ENCODE data around the gene KRTAP16-1.
"Not testable (repeated sequence)": the region's sequence is repeated elsewhere in the genome, so short reads cannot be mapped to it uniquely, and the experiment has no call there.

KRTAP16-1 gene

DNA sequence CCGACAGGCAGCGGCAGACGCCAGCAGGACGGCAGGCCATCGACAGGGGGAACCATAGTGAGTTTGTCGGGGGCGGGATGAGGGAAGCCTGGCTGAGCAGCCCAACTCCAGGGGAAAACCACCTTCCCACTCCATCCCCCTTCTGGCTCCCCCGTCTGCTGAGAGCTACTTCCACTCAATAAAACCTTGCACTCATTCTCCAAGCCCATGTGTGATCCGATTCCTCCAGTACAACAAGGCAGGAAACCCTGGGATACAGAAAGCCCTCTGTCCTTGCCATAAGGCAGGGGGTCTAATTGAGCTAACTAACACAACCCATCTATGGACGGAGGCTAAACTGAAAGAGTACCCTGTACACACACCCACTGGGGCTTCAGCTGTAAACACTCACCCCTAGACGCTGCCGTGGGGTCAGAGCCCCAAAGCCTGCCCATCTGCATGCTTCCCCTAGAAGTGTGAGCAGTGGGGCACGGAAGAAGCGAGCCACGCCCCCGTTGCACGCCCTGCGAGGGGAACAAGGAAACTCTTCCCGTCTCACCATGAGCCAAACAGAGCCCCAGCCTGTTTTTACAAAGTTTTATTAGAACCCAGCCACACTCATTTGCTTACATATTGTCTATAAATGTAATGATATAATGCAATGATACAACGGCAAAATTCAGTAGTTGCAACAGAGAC lies 10.5 kb downstream of the KRTAP16-1 start:
- Histone ChIP-seq H3K27ac (ENCODE audit: low read depth, low read length) (no peak overlapping the region), H3K36me3 (ENCODE audit: insufficient read depth, low read length) (no peaks in the 10 kb centered on the region), H2AFZ (ENCODE audit: low read length, unreplicated experiment) (no peak overlapping the region), H3K79me2 (ENCODE audit: control insufficient read depth, insufficient read depth, low read length, unreplicated experiment) (no peaks in the 10 kb centered on the region), H3K27me3 (ENCODE audit: insufficient read depth, low read length) (no peaks in the 10 kb centered on the region), H3K4me1 (ENCODE audit: control insufficient read depth, insufficient read depth, low read length, unreplicated experiment) (no peaks in the 10 kb centered on the region), H3K4me3 (ENCODE audit: low read depth, low read length) (no peak overlapping the region)

DNA sequence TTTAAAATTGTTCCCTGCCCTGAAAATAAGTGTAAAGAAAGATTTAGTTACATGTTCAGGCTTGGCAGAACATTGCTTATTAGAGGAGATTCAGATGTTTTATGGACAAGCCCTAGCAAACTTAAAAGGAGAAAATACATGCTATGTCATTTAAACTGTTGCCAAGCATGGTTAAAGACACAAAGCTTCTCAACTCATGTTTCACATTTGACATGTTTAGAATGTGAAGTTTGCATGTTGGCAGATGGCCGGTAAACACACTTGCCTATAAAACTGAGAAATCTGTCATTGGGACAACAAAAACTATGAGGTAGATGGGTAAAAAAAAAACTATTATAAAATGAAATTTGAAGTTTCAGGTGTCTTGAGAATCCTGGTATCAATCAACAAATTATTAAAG lies 12.3 kb downstream of the KRTAP16-1 start:
- H3K27me3 ChIP-seq (ENCODE audit: insufficient read depth, low read length) = no peaks in the 10 kb centered on the region

DNA sequence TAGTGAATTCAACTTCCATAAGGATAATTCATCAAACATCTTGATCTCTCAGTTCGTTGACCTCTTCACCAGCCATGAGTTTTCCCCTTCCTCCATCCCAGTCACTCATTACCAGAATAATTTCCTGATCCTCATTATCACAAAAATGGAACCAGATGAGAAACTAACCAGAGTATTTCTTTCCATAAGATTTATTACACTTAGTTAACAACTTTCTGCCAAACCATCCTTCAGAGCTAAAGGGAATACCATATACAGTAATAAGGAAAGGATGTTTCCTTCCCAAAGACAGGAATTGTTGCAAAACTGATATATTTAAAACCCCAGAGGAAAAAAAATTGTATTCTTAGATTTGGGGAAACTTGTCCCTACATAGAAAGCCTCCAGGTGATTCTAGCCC lies 15.1 kb downstream of the KRTAP16-1 start:
- H2AFZ ChIP-seq (ENCODE audit: low read length, unreplicated experiment) = no peak overlapping the region
- H3K4me3 ChIP-seq (ENCODE audit: low read depth, low read length) = no peak overlapping the region
- no peaks in the 10 kb centered on the region for H3K79me2 ChIP-seq (ENCODE audit: control insufficient read depth, insufficient read depth, low read length, unreplicated experiment)
- no peak overlapping the region for H3K27ac ChIP-seq (ENCODE audit: low read depth, low read length)
- H3K4me1 ChIP-seq (ENCODE audit: control insufficient read depth, insufficient read depth, low read length, unreplicated experiment) = no peaks in the 10 kb centered on the region
- no peaks in the 10 kb centered on the region for H3K27me3 ChIP-seq (ENCODE audit: insufficient read depth, low read length)
- H3K36me3 ChIP-seq (ENCODE audit: insufficient read depth, low read length) = no peaks in the 10 kb centered on the region

More for the DNA sequence above, 12.3 kb downstream of the KRTAP16-1 start:
- H3K36me3 ChIP-seq (ENCODE audit: insufficient read depth, low read length) = no peaks in the 10 kb centered on the region
- H3K4me3 ChIP-seq (ENCODE audit: low read depth, low read length) = no peak overlapping the region
- no peaks in the 10 kb centered on the region for H3K79me2 ChIP-seq (ENCODE audit: control insufficient read depth, insufficient read depth, low read length, unreplicated experiment)
- H3K4me1 ChIP-seq (ENCODE audit: control insufficient read depth, insufficient read depth, low read length, unreplicated experiment) = no peaks in the 10 kb centered on the region
- H2AFZ ChIP-seq (ENCODE audit: low read length, unreplicated experiment) = no peak overlapping the region
- H3K27ac ChIP-seq (ENCODE audit: low read depth, low read length) = no peak overlapping the region

DNA sequence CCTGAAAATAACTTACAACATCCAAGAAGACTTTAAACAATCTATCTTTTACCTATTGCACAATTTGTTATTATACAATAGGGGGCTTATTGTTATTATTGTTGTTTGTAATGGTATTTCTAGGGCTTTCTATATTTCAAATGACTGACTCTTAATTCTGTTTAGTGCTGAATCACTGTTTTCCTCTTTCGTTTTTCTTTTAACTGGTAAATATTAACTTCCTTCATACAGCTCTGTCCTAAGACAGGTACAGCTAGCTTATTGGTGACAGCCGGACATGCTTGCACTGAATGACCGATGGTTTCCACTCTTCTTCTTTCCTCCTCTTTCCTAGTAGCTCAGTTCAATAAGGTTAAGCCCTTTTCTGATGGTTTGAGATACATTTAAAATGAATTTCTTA lies 22.1 kb downstream of the KRTAP16-1 start:
- Histone ChIP-seq H3K79me2 (ENCODE audit: control insufficient read depth, insufficient read depth, low read length, unreplicated experiment) (no peaks in the 10 kb centered on the region), H3K4me1 (ENCODE audit: control insufficient read depth, insufficient read depth, low read length, unreplicated experiment) (peaks cover 7% of the 10 kb centered on the region), H3K27ac (ENCODE audit: low read depth, low read length) (no peak overlapping the region), H2AFZ (ENCODE audit: low read length, unreplicated experiment) (no peak overlapping the region), H3K27me3 (ENCODE audit: insufficient read depth, low read length) (no peaks in the 10 kb centered on the region), H3K4me3 (ENCODE audit: low read depth, low read length) (no peak overlapping the region), H3K36me3 (ENCODE audit: insufficient read depth, low read length) (no peaks in the 10 kb centered on the region)

DNA sequence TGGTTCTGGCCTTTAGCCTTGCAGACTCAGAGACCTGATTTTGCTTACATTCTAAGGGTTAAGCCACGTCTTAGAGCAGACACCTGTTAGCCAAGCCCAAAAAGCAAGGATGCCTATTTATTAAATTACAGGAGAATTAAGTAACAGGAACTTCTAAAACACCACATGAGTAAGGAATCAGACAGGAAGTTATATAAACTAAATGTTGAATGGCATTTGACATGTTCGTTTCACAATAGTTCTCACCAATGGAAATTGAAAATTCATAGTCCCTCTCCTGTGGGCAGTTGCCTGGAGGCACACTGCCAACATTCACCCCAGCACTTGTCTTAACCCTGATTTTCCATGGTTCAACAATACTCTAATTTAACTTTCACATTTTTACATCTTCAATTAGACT lies 24.6 kb downstream of the KRTAP16-1 start:
- Histone ChIP-seq H3K27me3 (ENCODE audit: insufficient read depth, low read length) (no peaks in the 10 kb centered on the region), H2AFZ (ENCODE audit: low read length, unreplicated experiment) (no peak overlapping the region), H3K4me1 (ENCODE audit: control insufficient read depth, insufficient read depth, low read length, unreplicated experiment) (peaks cover 7% of the 10 kb centered on the region), H3K79me2 (ENCODE audit: control insufficient read depth, insufficient read depth, low read length, unreplicated experiment) (no peaks in the 10 kb centered on the region), H3K4me3 (ENCODE audit: low read depth, low read length) (no peak overlapping the region), H3K27ac (ENCODE audit: low read depth, low read length) (no peak overlapping the region), H3K36me3 (ENCODE audit: insufficient read depth, low read length) (no peaks in the 10 kb centered on the region)

DNA sequence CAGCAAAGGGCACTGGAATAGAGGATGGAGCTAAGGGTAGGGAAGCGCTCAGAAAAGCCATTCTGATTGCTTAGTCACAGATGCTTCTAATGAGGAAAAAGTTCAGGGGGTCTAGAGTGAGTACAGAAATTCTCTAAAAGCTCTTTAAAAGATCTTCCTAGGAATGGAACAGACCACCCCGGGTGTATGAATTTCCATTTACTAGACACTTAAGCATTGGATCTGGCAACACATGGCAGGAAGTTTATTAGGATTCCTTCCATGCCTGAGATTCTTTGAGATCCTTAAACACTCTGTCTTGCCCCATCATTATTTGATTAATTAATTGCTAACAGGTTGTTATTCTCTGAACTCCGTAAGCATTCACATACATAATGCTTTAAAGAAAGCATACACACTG lies 25.1 kb downstream of the KRTAP16-1 start:
- Histone ChIP-seq H2AFZ (ENCODE audit: low read length, unreplicated experiment) (no peak overlapping the region), H3K27me3 (ENCODE audit: insufficient read depth, low read length) (no peaks in the 10 kb centered on the region), H3K79me2 (ENCODE audit: control insufficient read depth, insufficient read depth, low read length, unreplicated experiment) (no peaks in the 10 kb centered on the region), H3K27ac (ENCODE audit: low read depth, low read length) (no peak overlapping the region), H3K4me3 (ENCODE audit: low read depth, low read length) (no peak overlapping the region), H3K36me3 (ENCODE audit: insufficient read depth, low read length) (no peaks in the 10 kb centered on the region), H3K4me1 (ENCODE audit: control insufficient read depth, insufficient read depth, low read length, unreplicated experiment) (peaks cover 7% of the 10 kb centered on the region)

DNA sequence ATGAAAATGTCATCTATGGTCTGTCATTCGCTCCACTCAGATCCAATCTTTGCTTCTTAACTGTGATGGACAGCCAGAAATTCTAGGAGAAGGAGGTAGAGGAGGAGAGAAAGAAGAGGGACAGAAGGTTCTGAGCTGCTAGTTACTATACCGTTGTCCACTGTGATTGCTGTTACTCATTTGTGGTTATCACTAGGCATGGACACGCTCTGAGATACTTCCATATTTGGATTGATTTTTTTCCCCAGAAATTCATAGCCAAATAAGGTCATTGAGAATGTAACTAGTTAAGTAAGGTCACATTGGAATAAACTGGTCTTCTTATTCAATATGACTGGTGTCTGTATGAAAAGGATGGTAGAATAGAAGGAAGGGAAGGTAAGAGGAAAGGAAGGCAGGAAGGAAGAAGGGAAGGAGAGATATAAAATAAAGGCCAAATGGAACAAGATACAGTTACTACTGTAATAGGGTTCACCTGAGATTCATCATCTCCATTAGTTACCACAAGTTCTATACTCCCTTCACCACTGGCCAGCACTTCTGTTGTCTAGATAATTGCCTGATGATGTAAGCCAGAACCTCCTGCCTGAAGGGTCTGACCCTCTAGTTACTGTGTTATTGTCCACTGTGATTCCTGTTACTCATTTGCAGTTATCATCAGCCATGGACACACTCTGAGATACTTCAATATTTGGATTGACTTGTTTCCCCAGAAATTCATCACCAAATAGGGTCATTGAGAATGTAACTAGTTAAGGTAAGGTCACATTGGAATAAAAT lies 30.7 kb downstream of the KRTAP16-1 start:
- H3K4me1 ChIP-seq (ENCODE audit: control insufficient read depth, insufficient read depth, low read length, unreplicated experiment) = no peaks in the 10 kb centered on the region
- peaks cover 11% of the 10 kb centered on the region; the same call in 1 of the 2 replicates for H3K27me3 ChIP-seq (ENCODE audit: insufficient read depth, low read length)
- no peak overlapping the region for H2AFZ ChIP-seq (ENCODE audit: low read length, unreplicated experiment)
- no peak overlapping the region for H3K27ac ChIP-seq (ENCODE audit: low read depth, low read length)
- H3K4me3 ChIP-seq (ENCODE audit: low read depth, low read length) = no peak overlapping the region
- no peaks in the 10 kb centered on the region for H3K36me3 ChIP-seq (ENCODE audit: insufficient read depth, low read length)
- H3K79me2 ChIP-seq (ENCODE audit: control insufficient read depth, insufficient read depth, low read length, unreplicated experiment) = no peaks in the 10 kb centered on the region

DNA sequence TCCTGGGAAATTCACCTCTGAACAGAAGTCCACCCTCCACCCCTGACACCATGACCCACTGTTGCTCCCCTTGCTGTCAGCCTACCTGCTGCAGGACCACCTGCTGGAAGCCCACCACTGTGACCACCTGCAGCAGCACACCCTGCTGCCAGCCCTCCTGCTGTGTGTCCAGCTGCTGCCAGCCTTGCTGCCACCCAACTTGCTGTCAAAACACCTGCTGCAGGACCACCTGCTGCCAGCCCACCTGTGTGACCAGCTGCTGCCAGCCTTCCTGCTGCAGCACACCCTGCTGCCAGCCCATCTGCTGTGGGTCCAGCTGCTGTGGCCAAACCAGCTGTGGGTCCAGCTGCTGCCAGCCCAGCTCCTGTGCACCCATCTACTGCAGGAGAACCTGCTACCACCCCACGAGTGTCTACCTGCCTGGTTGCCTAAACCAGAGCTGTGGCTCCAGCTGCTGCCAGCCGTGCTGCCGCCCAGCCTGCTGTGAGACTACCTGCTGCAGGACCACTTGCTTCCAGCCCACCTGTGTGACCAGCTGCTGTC lies 33.4 kb downstream of the KRTAP16-1 start, which contains the start of gene KRTAP9-7:
TSS of gene KRTAP9-7 (plus strand) at position 51 of the 543 bp plus-strand sequence. CDS start at position 51, 0 bp downstream.
- H3K79me2 ChIP-seq (ENCODE audit: control insufficient read depth, insufficient read depth, low read length, unreplicated experiment); H3K4me1 ChIP-seq (ENCODE audit: control insufficient read depth, insufficient read depth, low read length, unreplicated experiment); H2AFZ ChIP-seq (ENCODE audit: low read length, unreplicated experiment); H3K36me3 ChIP-seq (ENCODE audit: insufficient read depth, low read length); H3K4me3 ChIP-seq (ENCODE audit: low read depth, low read length); H3K27ac ChIP-seq (ENCODE audit: low read depth, low read length): not testable (repeated sequence)
- peaks cover 11% of the 10 kb centered on the region; the same call in 1 of the 2 replicates for H3K27me3 ChIP-seq (ENCODE audit: insufficient read depth, low read length)

DNA sequence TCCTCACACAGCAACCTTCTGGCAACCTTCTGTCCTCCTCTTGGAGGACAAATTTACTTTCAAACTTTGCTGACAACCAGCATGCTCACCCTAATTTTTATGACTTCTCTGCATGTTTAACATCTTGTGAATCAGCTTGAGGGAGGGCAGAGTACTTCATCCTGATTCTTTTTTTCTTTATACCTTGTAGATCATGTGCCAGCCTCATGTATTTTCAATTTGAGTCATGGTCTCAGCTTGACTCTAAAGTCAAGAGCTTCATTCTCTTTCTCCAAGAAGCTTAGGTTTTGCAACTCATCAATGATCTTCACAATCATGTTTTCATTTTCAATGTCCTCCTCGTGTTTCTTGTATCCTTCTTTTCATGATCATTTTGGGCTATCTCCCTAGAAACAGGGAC lies 37.3 kb downstream of the KRTAP16-1 start:
- Histone ChIP-seq H3K27me3 (ENCODE audit: insufficient read depth, low read length) (peaks cover 9% of the 10 kb centered on the region; the same call in 1 of the 2 replicates), H3K36me3 (ENCODE audit: insufficient read depth, low read length) (no peaks in the 10 kb centered on the region), H3K4me1 (ENCODE audit: control insufficient read depth, insufficient read depth, low read length, unreplicated experiment) (no peaks in the 10 kb centered on the region), H2AFZ (ENCODE audit: low read length, unreplicated experiment) (no peak overlapping the region), H3K4me3 (ENCODE audit: low read depth, low read length) (no peak overlapping the region), H3K27ac (ENCODE audit: low read depth, low read length) (no peak overlapping the region), H3K79me2 (ENCODE audit: control insufficient read depth, insufficient read depth, low read length, unreplicated experiment) (no peaks in the 10 kb centered on the region)

DNA sequence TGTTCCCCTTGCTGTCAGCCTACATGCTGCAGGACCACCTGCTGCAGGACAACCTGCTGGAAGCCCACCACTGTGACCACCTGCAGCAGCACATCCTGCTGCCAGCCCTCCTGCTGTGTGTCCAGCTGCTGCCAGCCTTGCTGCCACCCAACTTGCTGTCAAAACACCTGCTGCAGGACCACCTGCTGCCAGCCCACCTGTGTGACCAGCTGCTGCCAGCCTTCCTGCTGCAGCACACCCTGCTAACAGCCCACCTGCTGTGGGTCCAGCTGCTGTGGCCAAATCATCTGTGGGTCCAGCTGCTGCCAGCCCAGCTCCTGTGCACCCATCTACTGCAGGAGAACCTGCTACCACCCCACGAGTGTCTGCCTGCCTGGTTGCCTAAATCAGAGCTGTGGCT lies 37.8 kb downstream of the KRTAP16-1 start:
- not testable (repeated sequence) for H3K4me3 ChIP-seq (ENCODE audit: low read depth, low read length); H3K79me2 ChIP-seq (ENCODE audit: control insufficient read depth, insufficient read depth, low read length, unreplicated experiment); H3K4me1 ChIP-seq (ENCODE audit: control insufficient read depth, insufficient read depth, low read length, unreplicated experiment)

More for the DNA sequence above, 37.8 kb downstream of the KRTAP16-1 start:
- not testable (repeated sequence) for H3K36me3 ChIP-seq (ENCODE audit: insufficient read depth, low read length); H2AFZ ChIP-seq (ENCODE audit: low read length, unreplicated experiment); H3K27me3 ChIP-seq (ENCODE audit: insufficient read depth, low read length); H3K27ac ChIP-seq (ENCODE audit: low read depth, low read length)

Measured in ACC112 (cell line).